C4-2B (cell line): ENCODE measurements around the gene BRWD1.

ENCODE experiments used
- H3K27ac ChIP-seq: fragments of 450-650 bp; 2 replicates; pipeline ENCODE4 v1.5.1; 2017
- CTCF ChIP-seq: fragments of 450-650 bp; conservative IDR thresholded peaks from 2 replicates; pipeline ENCODE4 v1.5.1; 2017; ENCODE audit warnings: mild to moderate bottlenecking
- ZFX ChIP-seq: fragments of 450-650 bp; IDR thresholded peaks from 2 replicates; pipeline ENCODE4 v1.6.1; 2017

The BRWD1 gene

DNA sequence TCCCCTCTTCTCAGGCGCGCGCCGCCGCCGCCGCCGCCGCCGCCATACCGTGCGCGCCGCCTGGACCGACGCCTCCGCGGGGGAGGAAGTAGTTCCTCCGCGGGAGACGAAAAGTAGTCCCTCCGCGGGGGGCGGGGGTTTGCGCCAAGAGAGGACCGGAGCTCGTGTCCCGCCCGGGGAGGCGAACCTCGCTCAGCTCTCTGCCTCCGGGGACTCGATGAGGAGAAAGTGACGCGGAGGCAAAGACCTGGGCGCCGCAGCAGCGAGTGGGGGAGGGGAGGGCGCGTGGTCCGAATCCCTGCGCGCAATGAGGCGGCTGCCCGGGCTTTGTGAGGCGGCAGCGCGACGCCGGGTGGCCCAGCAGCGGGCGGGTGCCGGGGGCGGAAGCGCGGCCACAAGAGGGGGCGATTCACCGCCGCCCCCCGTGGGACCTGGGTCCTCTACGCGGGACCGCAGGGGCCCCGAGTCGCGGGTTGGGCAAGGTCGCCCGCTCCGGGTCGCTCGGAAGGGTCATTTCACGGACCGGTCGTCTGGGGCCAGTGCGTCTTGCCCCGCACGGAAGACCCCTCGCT, at the start of gene BRWD1:
Gene BRWD1, minus strand, starts transcription at position 62 of the 572 bp plus-strand sequence. CDS start 141 bp downstream, outside the sequence.
- peak within 1 kb of the TSS; percentile 100 for H3K27ac ChIP-seq
- peak; percentile 29 for TF ChIP-seq CTCF
- TF ChIP-seq ZFX = peak; percentile 62

DNA sequence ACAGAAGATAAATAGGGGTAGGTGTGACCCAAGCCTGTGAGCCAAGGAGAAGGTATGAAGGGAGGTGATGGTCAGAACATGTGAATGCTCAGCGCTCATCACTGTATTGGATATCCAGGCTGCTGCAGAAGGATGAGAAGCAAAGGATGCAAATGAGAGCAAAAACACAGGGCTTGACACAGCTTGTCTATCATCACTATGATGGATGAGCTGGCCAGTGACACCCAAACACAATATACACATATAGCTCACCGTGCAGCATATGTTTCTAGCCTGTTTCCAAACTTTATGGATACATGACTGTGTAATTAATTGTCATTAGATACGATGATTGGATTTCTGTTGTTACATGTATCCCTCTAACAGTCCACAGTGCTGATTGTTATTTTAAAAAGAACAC, 49.3 kb upstream of the BRWD1 start:
- H3K27ac ChIP-seq = no peak overlapping the region
- TF ChIP-seq ZFX = no peak
- TF ChIP-seq CTCF = no peak

DNA sequence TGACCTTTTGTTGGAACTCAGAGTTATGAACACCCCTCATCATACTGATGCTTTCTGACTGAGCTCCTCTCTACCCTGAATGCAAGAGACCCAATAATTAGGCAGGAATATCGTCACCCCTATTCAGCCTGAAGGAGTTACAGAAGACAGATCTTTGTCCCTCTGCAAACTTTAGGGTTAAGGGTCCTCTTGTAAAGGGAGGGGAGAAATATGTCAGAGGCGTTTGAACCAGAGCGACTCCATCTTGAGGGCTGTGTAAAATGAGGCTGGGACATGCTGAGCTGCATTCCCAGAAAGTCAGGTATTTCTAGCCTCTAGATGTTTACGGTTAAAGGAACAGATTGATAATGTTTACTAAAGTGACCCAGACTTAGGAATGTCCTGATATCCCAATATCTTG, 46.0 kb upstream of the BRWD1 start:
- TF ChIP-seq ZFX (no peak), CTCF (no peak)
- no peak overlapping the region for H3K27ac ChIP-seq

GRCh38 chr21:39353295-39353694, 39.9 kb upstream of the BRWD1 start:
- TF ChIP-seq CTCF = no peak
- no peak for TF ChIP-seq ZFX
- H3K27ac ChIP-seq = no peak overlapping the region

- peak overlapping the region; percentile 94 for H3K27ac ChIP-seq
- TF ChIP-seq ZFX = no peak
- TF ChIP-seq CTCF = no peak
These were observed 36.9 kb upstream of the BRWD1 start for GRCh38 chr21:39350094-39351005.

GRCh38 chr21:39349211-39350093, 36.0 kb upstream of the BRWD1 start:
- peak overlapping the region; percentile 94 for H3K27ac ChIP-seq
- TF ChIP-seq ZFX = peak; percentile 20; the same call in 1 of the 2 replicates
- no peak for TF ChIP-seq CTCF
